ENCODE measurements around the gene CFAP221.

The CFAP221 gene

DNA sequence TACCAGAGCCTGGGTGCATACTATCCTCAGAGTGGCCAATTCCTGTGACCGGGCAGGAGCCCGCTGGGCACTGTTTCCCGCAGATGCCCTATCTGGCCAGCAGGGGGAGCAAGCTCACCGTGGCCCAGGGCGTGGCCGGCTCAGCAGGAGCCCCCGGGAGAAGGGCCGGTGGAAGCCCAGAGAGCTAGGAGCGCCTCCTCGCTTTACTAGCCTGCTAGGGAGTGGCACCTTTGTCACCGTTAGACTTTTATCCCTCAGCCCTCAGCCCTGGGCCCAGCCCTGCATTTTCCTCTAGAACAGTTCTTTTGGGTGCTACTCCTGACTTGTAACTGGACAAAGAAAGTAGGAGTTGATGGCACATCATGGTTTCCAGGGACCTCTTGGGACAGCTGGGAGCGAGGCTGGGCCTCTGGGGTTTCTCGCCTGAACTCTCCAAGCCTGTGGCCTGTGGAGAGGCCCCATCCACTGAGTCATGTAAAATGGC lies 158.7 kb downstream of the CFAP221 start:
- DNase-seq: peak; percentile 36

DNA sequence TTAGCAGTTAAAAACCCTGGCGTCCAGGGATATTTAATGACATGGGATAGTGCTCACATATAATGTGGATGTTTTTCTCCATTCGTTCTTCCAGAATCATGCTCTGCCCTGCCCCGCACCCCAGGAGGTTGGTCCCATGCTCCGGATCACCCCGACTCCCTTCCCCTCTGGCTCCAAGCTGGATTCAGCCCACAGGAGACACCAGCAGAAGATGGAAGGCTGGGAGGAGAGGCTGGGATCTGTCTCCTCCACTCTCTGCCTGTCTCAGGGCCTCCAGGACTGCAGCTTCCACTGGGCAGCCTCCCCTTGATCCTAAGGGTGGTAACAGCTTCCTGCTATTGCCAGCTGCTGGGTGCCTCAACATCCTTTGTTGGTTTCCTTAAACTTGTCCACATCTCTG lies 159.3 kb downstream of the CFAP221 start:
- no peak for DNase-seq

DNA sequence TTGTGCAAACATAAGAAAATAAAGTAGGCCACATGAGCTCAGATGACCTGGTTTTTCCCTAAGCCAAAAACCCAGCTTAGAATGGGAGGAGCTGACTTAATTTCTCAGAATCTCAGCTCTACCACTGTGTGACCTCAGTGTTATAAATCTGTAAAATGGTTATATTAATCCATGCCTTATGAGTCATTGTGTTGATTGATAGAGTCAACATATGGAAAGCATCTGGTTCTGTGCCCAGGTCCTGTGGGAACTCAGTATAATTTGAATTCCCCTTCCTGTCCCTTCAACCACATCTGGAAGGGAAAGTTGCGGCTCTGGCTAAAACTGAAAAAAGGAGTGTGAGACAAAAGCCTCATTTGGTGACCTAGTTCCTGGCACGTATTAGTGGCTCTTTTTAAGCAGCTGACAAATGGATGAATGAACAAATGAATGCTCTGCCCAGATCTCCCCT lies 160.4 kb downstream of the CFAP221 start:
- no peak for DNase-seq

DNA sequence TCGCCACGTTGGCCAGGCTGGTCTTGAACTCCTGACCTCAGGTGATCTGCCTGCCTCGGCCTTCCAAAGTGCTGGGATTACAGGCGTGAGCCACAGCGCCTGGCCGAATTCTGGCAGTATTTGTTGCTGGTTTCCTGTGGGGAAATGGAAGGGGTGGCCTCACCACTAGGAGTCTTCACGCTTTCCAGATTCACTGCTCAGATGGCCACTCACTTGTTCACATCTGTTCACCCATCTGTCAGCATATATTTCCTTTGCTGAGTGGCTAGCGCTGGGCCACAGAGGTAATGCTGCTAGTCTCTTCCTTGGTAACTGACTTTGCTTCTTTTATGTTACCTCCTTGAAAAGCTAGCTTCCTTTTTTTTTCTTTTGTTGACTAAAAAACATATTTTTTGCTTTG lies 162.0 kb downstream of the CFAP221 start:
- DNase-seq: no peak
